Stimulated activated CD4-positive, alpha-beta T cell treated with anti-CD3 and anti-CD28 coated beads, Interleukin-15, amount 100 ng/mL, for 24 hours (primary cell): Measurements from ENCODE around the gene SERP2.

Experiments used
- DNase-seq: peaks from one replicate; pipeline ENCODE4 v3.0.0-alpha.2; 2020

Gene SERP2

GRCh38 chr13:44359983-44360375, 13.6 kb upstream of the SERP2 start:
- no peak for DNase-seq

- DNase-seq = no peak
Measured at GRCh38 chr13:44362394-44363040, 11.1 kb upstream of the SERP2 start.

- no peak for DNase-seq
Measured at GRCh38 chr13:44363631-44364344, 9.8 kb upstream of the SERP2 start.

- no peak for DNase-seq
Measured at GRCh38 chr13:44364345-44365000, 9.2 kb upstream of the SERP2 start.

- DNase-seq = no peak
Measured at GRCh38 chr13:44365008-44365407, 8.6 kb upstream of the SERP2 start.

GRCh38 chr13:44365899-44366298, 7.7 kb upstream of the SERP2 start:
- no peak for DNase-seq

GRCh38 chr13:44368062-44368591, 5.5 kb upstream of the SERP2 start:
- DNase-seq = no peak

- DNase-seq = no peak
Measured at GRCh38 chr13:44368599-44369368, 4.8 kb upstream of the SERP2 start.

GRCh38 chr13:44371421-44371820, 2.2 kb upstream of the SERP2 start:
- DNase-seq = no peak

- no peak for DNase-seq
Measured at GRCh38 chr13:44373247-44373600, 400 bp upstream of the SERP2 start.

GRCh38 chr13:44374348-44374712, 706 bp downstream of the SERP2 start:
- no peak for DNase-seq

GRCh38 chr13:44378277-44378676, 4.7 kb downstream of the SERP2 start:
- no peak for DNase-seq

GRCh38 chr13:44379885-44380284, 6.3 kb downstream of the SERP2 start:
- DNase-seq = no peak

- DNase-seq = no peak
Measured at GRCh38 chr13:44380404-44381165, 7.0 kb downstream of the SERP2 start.

GRCh38 chr13:44382635-44383145, 9.1 kb downstream of the SERP2 start:
- DNase-seq = no peak

- DNase-seq = no peak
Measured at GRCh38 chr13:44383945-44384344, 10.3 kb downstream of the SERP2 start.

- DNase-seq = no peak
Measured at GRCh38 chr13:44384778-44385177, 11.2 kb downstream of the SERP2 start.

GRCh38 chr13:44385401-44385800, 11.8 kb downstream of the SERP2 start:
- DNase-seq = no peak

- no peak for DNase-seq
Measured at GRCh38 chr13:44385847-44386246, 12.2 kb downstream of the SERP2 start.

GRCh38 chr13:44386913-44387556, 13.4 kb downstream of the SERP2 start:
- DNase-seq = no peak

GRCh38 chr13:44388427-44389059, 14.9 kb downstream of the SERP2 start:
- DNase-seq = no peak
